OCI-LY3 (cell line): Measurements from ENCODE around the gene CASQ2.

Source experiments
- H2AFZ ChIP-seq: fragments of 200-600, 300-600 bp; shearing (Covaris generic); 2 replicates; pipeline ENCODE4 v1.6.0; 2014; ENCODE audit warnings: antibody characterized with exemption, low read depth, low read length
- H3K27ac ChIP-seq: fragments of 200-600, 300-600 bp; sonication (generic); 2 replicates; pipeline ENCODE4 v1.5.1; 2014; ENCODE audit warnings: mild to moderate bottlenecking, low read length, moderate library complexity, mixed read lengths
- H3K27me3 ChIP-seq: fragments of 200-600, 300-600 bp; sonication (generic); 2 replicates; pipeline ENCODE4 v1.6.1; 2014; ENCODE audit warnings: low read depth, low read length, mixed read lengths
- H3K36me3 ChIP-seq: fragments of 200-600, 300-600 bp; sonication (generic); replicated peaks from 2 replicates; pipeline ENCODE3; 2014; ENCODE audit warnings: low read depth, low read length, mixed read lengths
- H3K4me1 ChIP-seq: fragments of 300-600, 200-600 bp; sonication (generic); 2 replicates; pipeline ENCODE4 v1.6.1; 2014; ENCODE audit warnings: low read length, mixed read lengths
- H3K4me2 ChIP-seq: fragments of 200-600, 300-600 bp; sonication (generic); 2 replicates; pipeline ENCODE4 v1.6.1; 2014; ENCODE audit warnings: low read length, mixed read lengths
- H3K4me3 ChIP-seq: fragments of 300-600, 200-600 bp; sonication (generic); 2 replicates; pipeline ENCODE4 v1.5.1; 2014; ENCODE audit warnings: antibody characterized with exemption, mild to moderate bottlenecking, low read length, moderate library complexity
- H3K79me2 ChIP-seq: fragments of 300-600, 200-600 bp; shearing (Covaris generic); 2 replicates; pipeline ENCODE4 v1.6.1; 2014; ENCODE audit warnings: mild to moderate bottlenecking, low read length, mixed read lengths
- H3K9ac ChIP-seq: fragments of 300-600, 200-600 bp; shearing (Covaris generic); 2 replicates; pipeline ENCODE4 v1.6.0; 2014; ENCODE audit warnings: mild to moderate bottlenecking, low read length, moderate library complexity
- H3K9me3 ChIP-seq: fragments of 200-600, 300-600 bp; shearing (Covaris generic); 2 replicates; pipeline ENCODE4 v1.6.1; 2014; ENCODE audit warnings: low read length, mixed read lengths; ENCODE audit not compliant: insufficient read depth
- H4K20me1 ChIP-seq: fragments of 200-600, 300-600 bp; sonication (generic); 2 replicates; pipeline ENCODE4 v1.6.1; 2016; ENCODE audit warnings: low read length, mixed read lengths; ENCODE audit not compliant: insufficient read depth
- EZH2phosphoT487 ChIP-seq: fragments of 200-600 bp; shearing (Covaris generic); IDR thresholded peaks from 2 replicates; pipeline ENCODE4 v1.6.1; 2018; ENCODE audit warnings: antibody characterized with exemption, mixed run types, low read depth
- TF ChIP-seq, protein P1 (sequence below): fragments of 200-600, 300-600 bp; sonication (generic); IDR thresholded peaks from 2 replicates; pipeline ENCODE4 v1.5.1; 2014; ENCODE audit warnings: antibody characterized with exemption, low read length, low read depth

The CASQ2 gene

DNA sequence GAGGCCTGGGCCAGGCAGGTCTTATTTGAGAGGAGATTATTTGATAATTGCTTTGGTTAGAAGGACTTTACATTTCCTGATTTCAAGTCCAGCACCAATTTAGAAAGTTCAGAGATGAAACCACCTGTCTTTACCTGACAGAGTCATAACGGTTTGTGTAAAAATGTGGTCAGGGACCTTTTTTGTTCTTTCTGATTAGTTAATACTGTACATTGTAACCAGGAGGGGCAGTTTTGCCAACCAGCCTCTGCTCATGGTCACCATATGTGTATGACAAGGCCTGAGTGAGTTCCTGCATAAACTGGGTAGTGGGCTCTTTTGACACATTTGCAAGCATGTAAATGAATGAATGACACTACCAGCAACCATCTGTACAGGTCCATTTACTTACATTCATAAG is 70.9 kb downstream of the CASQ2 start:
- no peak overlapping the region for H3K4me2 ChIP-seq
- no peak overlapping the region for H3K27ac ChIP-seq
- H4K20me1 ChIP-seq = no peaks in the 10 kb centered on the region
- no peaks in the 10 kb centered on the region for H3K9me3 ChIP-seq
- peaks cover 23% of the 10 kb centered on the region for H3K27me3 ChIP-seq
- H3K9ac ChIP-seq = no peak overlapping the region
- no peaks in the 10 kb centered on the region for H3K4me1 ChIP-seq
- H3K36me3 ChIP-seq = no peaks in the 10 kb centered on the region
- H3K4me3 ChIP-seq = no peak overlapping the region
- H3K79me2 ChIP-seq = no peaks in the 10 kb centered on the region
- H2AFZ ChIP-seq = no peak overlapping the region
- no peak for TF ChIP-seq EZH2phosphoT487
- TF ChIP-seq, protein P1, sequence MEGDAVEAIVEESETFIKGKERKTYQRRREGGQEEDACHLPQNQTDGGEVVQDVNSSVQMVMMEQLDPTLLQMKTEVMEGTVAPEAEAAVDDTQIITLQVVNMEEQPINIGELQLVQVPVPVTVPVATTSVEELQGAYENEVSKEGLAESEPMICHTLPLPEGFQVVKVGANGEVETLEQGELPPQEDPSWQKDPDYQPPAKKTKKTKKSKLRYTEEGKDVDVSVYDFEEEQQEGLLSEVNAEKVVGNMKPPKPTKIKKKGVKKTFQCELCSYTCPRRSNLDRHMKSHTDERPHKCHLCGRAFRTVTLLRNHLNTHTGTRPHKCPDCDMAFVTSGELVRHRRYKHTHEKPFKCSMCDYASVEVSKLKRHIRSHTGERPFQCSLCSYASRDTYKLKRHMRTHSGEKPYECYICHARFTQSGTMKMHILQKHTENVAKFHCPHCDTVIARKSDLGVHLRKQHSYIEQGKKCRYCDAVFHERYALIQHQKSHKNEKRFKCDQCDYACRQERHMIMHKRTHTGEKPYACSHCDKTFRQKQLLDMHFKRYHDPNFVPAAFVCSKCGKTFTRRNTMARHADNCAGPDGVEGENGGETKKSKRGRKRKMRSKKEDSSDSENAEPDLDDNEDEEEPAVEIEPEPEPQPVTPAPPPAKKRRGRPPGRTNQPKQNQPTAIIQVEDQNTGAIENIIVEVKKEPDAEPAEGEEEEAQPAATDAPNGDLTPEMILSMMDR = no peak

GRCh38 chr1:115694805-115695204 is 73.7 kb downstream of the CASQ2 start:
- H3K79me2 ChIP-seq = no peaks in the 10 kb centered on the region
- H4K20me1 ChIP-seq = no peaks in the 10 kb centered on the region
- no peak overlapping the region for H3K4me3 ChIP-seq
- H2AFZ ChIP-seq = no peak overlapping the region
- H3K27ac ChIP-seq = no peak overlapping the region
- no peak overlapping the region for H3K4me2 ChIP-seq
- TF ChIP-seq, protein P1 = no peak
- no peak for TF ChIP-seq EZH2phosphoT487
- H3K9ac ChIP-seq = no peak overlapping the region
- H3K27me3 ChIP-seq = peaks cover 23% of the 10 kb centered on the region
- H3K9me3 ChIP-seq = no peaks in the 10 kb centered on the region
- no peaks in the 10 kb centered on the region for H3K36me3 ChIP-seq
- H3K4me1 ChIP-seq = no peaks in the 10 kb centered on the region

GRCh38 chr1:115692224-115692623 is 76.3 kb downstream of the CASQ2 start:
- peaks cover 23% of the 10 kb centered on the region for H3K27me3 ChIP-seq
- no peaks in the 10 kb centered on the region for H3K36me3 ChIP-seq
- no peaks in the 10 kb centered on the region for H3K4me1 ChIP-seq
- H3K4me3 ChIP-seq = no peak overlapping the region
- no peak overlapping the region for H3K27ac ChIP-seq
- H4K20me1 ChIP-seq = no peaks in the 10 kb centered on the region
- no peak overlapping the region for H2AFZ ChIP-seq
- H3K9me3 ChIP-seq = no peaks in the 10 kb centered on the region
- H3K79me2 ChIP-seq = no peaks in the 10 kb centered on the region
- no peak for TF ChIP-seq EZH2phosphoT487
- H3K4me2 ChIP-seq = no peak overlapping the region
- no peak overlapping the region for H3K9ac ChIP-seq

DNA sequence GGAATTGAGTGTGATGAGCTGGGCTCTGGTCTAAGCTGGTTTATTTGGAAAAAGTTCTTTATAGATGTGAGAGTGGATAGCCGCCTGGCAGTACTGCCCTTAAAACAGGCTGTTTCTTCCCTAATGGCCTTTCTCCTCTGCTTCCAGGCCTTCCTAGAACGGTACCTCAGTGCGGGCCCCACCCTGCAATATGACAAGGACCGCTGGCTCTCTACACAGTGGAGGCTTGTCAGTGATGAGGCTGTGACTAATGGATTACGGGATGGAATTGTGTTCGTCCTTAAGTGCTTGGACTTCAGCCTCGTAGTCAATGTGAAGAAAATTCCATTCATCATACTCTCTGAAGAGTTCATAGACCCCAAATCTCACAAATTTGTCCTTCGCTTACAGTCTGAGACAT is 77.5 kb downstream of the CASQ2 start:
- no peaks in the 10 kb centered on the region for H4K20me1 ChIP-seq
- H3K79me2 ChIP-seq = no peaks in the 10 kb centered on the region
- H3K4me1 ChIP-seq = no peaks in the 10 kb centered on the region
- H3K4me3 ChIP-seq = no peak overlapping the region
- no peak overlapping the region for H3K27ac ChIP-seq
- no peak overlapping the region for H3K4me2 ChIP-seq
- TF ChIP-seq, protein P1 = no peak
- TF ChIP-seq EZH2phosphoT487 = no peak
- H3K27me3 ChIP-seq = peaks cover 19% of the 10 kb centered on the region
- no peaks in the 10 kb centered on the region for H3K36me3 ChIP-seq
- H3K9me3 ChIP-seq = no peaks in the 10 kb centered on the region
- no peak overlapping the region for H2AFZ ChIP-seq
- no peak overlapping the region for H3K9ac ChIP-seq

- Histone ChIP-seq H3K4me1 (no peaks in the 10 kb centered on the region), H3K27ac (no peak overlapping the region), H3K4me2 (no peak overlapping the region), H4K20me1 (no peaks in the 10 kb centered on the region), H3K36me3 (no peaks in the 10 kb centered on the region), H3K79me2 (no peaks in the 10 kb centered on the region), H3K4me3 (no peak overlapping the region), H3K27me3 (no peaks in the 10 kb centered on the region), H3K9ac (no peak overlapping the region), H3K9me3 (no peaks in the 10 kb centered on the region), H2AFZ (no peak overlapping the region)
- TF ChIP-seq EZH2phosphoT487 = no peak
- TF ChIP-seq, protein P1 = no peak
These were observed 80.8 kb downstream of the CASQ2 start for GRCh38 chr1:115687744-115688143.
